NCI-H2227 (cell line): Measurements from ENCODE around the gene PHKG2.

Experiments
- DNase-seq: peaks from one replicate; lab custom pipeline; 2025; ENCODE audit not compliant: unreplicated experiment; lab: John Stamatoyannopoulos, UW

The PHKG2 gene

DNA sequence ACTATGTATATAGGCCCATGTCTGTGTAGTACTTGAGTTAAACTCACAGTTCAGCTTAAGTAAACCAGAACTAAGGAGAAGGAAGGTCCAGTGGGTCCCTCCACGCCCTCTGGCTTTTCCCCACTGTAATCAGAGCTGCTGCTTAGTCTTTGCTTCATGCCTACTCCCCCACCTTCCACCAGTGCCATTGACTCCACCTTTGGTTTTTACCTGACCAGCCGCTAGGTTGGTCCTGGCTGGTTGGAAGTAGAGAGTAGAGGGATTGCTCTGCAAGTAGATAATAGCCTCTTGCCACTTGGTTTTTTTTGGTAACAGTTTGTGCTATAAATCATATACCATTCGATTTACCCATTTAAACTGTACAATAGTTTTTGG, 22.8 kb upstream of the PHKG2 start:
- DNase-seq = no peak

GRCh38 chr16:30728321-30728720, 19.9 kb upstream of the PHKG2 start:
- DNase-seq = no peak

DNA sequence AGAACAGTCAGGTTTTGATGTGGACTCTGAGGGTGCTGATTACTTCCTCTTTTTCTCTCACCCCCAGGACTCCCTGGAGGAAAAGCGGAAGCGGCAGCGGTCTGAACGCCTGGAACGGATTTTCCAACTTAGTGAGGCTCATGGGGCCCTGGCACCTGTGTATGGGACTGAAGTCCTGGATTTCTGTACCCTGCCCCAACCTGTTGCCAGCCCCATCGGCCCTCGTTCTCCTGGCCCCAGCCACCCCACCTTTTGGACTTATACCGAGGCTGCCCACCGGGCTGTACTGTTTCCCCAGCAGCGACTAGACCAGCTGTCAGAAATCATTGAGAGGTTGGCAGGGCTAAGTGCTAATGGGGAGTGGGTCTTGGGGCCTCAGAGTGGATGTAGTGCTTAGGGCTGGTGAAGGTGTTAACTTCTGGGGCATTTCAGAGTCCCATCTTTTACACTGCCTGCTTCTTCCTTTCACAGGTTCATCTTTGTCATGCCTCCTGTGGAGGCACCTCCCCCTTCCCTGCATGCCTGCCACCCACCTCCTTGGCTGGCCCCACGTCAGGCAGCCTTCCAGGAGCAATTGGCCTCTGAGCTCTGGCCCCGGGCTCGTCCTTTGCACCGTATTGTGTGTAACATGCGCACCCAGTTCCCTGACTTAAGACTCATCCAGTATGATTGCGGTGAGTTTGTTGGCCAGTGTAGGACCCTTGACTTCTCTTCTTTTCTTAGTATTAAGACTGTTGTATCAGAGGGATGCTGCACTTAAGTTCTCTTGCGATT, 19.1 kb upstream of the PHKG2 start:
- no peak for DNase-seq

DNA sequence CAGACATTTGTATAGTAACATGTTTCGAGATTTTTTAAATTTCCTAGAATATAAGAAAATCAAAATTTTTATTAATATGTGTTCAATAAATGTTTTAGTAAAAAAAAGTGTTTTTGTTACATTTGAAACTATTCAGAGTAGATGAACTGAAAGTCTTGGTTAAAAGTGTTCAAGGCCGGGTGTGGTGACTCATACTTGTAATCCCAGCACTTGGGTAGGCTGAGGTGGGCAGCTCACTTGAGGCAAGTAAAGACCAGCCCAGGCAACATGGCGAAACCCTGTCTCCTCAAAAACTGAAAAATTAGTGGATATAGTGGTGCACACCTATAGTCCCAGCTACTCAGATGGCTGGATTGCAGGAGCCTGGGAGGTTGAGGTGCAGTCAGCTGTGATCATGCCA, 16.8 kb upstream of the PHKG2 start:
- no peak for DNase-seq

DNA sequence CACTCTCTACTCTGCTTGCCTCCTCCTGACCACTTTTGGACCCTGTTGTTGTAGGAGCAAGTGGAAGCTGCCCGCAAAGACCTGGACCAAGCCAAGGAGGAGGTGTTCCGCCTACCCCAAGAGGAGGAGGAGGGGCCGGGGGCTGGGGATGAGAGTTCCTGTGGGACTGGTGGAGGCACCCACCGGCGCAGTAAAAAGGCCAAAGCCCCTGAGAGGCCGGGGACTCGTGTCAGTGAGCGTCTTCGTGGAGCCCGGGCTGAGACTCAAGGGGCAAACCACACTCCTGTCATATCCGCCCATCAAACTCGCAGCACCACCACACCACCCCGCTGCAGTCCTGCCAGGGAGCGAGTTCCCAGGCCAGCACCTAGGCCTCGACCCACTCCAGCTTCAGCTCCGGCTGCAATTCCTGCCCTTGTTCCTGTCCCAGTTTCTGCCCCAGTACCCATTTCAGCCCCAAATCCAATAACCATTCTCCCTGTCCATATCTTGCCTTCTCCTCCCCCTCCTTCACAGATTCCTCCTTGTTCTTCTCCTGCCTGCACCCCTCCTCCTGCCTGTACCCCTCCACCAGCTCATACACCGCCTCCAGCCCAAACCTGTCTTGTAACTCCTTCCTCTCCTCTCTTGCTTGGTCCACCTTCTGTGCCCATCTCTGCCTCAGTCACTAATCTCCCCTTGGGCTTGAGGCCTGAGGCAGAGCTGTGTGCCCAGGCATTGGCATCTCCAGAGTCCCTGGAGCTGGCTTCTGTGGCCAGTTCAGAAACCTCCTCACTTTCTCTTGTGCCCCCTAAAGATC, 11.0 kb upstream of the PHKG2 start:
- DNase-seq = no peak

- DNase-seq = no peak
Observed at GRCh38 chr16:30737794-30738648, 10.2 kb upstream of the PHKG2 start.

DNA sequence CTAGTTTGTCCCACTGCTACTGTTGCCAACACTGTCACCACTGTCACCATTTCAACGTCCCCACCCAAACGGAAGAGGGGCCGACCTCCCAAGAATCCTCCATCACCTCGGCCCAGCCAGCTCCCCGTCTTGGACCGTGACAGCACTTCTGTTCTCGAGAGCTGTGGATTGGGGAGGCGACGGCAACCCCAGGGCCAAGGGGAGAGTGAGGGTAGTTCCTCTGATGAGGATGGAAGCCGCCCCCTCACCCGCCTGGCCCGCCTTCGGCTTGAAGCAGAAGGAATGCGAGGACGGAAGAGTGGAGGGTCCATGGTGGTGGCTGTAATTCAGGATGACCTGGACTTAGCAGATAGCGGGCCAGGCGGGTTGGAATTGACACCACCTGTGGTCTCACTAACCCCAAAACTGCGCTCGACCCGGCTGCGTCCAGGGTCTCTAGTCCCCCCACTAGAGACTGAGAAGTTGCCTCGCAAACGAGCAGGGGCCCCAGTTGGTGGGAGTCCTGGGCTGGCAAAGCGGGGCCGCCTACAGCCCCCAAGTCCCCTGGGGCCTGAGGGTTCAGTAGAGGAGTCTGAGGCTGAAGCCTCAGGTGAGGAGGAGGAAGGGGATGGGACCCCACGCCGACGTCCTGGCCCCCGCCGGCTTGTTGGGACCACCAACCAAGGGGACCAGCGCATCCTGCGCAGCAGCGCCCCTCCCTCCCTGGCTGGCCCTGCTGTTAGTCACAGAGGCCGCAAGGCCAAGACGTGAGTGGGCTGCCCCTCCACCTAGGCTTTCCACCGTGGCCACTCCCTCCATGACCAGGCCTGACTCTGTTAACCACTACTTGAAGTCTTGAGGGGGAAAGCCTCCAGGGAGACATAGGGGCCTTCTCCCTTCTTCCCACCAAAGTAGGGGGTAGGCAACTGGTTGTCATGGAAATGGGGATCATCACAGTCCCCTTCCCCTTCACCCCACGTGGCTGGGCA, 9.0 kb upstream of the PHKG2 start:
- DNase-seq = no peak

- DNase-seq = no peak
Observed at GRCh38 chr16:30740364-30741251, 7.6 kb upstream of the PHKG2 start.

GRCh38 chr16:30741461-30741914, 6.7 kb upstream of the PHKG2 start:
- peak; percentile 59 for DNase-seq

GRCh38 chr16:30743716-30744115, 4.5 kb upstream of the PHKG2 start:
- no peak for DNase-seq

GRCh38 chr16:30744183-30744582, 4.0 kb upstream of the PHKG2 start:
- DNase-seq = no peak

GRCh38 chr16:30745082-30745481, 3.1 kb upstream of the PHKG2 start:
- no peak for DNase-seq

- no peak for DNase-seq
Observed at GRCh38 chr16:30746638-30747175, 1.5 kb upstream of the PHKG2 start.

GRCh38 chr16:30747331-30747730, 894 bp upstream of the PHKG2 start:
- no peak for DNase-seq

GRCh38 chr16:30748634-30749445, 615 bp downstream of the PHKG2 start:
- DNase-seq = peak; percentile 55

DNA sequence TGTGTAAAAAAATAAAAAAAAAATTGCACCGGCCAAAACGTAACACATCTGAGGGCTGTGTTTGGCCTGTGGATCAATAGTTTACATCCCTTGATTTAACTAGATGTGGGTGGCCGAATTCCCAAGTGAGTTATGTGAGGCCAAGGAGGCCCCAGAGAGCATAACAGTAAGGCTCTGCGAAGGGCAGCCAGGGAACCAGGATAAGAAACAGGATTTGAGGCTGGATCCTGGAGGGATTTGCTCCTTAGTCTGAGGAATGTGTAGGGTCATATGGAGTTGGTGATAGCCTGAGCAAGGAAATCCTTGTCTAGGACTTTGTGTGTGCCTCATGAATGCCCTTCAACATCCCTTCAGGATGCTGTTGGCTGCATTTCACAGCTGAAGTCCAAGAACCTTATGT, 2.0 kb downstream of the PHKG2 start:
- DNase-seq = no peak

DNA sequence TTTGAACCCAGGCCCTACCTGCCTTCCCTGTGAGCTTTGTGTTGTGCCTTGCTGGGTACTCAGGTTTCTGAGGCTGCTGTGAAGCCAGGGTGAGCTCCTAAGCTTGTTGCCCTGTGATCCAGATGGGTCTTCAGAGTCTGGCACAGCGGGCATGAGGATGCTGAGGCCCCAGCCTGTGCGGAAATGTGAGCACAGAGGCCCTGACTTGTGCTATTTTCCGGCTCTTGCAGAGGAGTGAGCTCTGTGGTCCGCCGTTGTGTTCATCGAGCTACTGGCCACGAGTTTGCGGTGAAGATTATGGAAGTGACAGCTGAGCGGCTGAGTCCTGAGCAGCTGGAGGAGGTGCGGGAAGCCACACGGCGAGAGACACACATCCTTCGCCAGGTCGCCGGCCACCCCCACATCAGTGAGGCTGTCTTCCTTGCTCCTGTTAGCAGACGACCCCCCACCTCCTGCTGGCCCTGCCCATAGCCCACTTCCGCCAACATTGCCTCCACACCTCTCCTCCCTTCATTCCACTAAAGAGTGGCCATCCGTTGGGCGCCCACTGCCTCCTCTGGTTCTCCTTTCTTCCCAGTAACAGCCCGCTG, 2.7 kb downstream of the PHKG2 start:
- no peak for DNase-seq

GRCh38 chr16:30753596-30753995, 5.4 kb downstream of the PHKG2 start:
- DNase-seq = no peak
